ENCODE data around the gene PDK1. TPM values are rescaled to one million over a fixed set of nuclear protein-coding genes. Genes with fewer than 3 reads are reported as not detected.
A peak's percentile ranks its signal among the peaks of the same experiment; 100 is the strongest.

Gene PDK1
- total RNA-seq, 1 experiment from 2014 or later = 74.7 TPM

DNA sequence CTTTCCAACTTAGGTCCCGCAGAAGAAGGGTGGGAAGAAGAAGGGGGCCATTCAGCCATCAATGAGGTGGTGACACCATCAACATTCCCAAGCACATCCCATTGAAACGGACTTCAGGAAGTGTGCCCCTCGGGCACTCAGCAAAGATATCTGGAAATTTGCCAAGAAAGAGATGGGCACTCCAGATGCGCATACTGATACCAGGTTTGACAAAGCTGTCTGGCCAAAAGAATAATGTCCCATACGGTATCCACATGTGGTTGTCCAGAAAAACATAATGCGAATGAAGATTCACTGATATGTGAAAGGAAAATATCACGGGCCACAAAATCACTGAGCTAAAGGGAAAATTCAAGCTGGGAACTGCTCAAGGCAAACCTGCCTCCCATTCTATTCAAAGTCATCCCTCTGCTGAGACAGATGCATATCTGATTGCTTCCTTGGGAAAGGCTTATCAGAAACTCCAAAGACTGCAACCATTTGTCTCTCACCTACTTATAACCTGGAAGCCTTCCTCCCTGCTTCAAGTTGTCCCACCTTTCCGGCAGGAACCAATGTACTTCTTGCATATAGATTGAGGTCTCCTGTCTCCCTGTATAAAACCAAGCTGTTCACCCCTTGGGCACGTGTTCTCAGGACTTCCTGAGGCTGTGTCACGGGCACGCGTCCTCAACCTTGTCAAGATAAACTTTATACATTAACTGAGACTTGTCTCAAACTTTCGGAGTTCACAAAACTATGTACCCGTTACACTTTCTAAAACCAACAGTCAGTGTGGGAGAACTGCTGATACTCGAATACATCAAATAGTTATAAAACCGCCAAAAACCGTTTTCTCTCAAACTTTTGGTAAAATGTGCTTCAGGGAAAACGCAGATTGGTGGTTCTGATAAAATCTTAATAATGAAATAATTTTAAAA, 1.3 kb upstream of the PDK1 start:
- peak overlapping the region in 2 of 3 experiments; percentile 14 to 65; a peak in 2 of 7 replicates for H3K27ac Mint-ChIP-seq
- H3K56ac ChIP-seq (ENCODE audit: insufficient read length, low read depth, low read length) = no peak overlapping the region
- H3K79me1 ChIP-seq (ENCODE audit: insufficient read depth, low read depth, low read length, poor library complexity, severe bottlenecking) = no peaks in the 10 kb centered on the region
- no peak overlapping the region for H2BK12ac ChIP-seq (ENCODE audit: insufficient read length, low read depth, low read length)
- no peaks in the 10 kb centered on the region for H3K27me3 ChIP-seq (ENCODE audit: insufficient read depth, low read length)
- H4K5ac ChIP-seq (ENCODE audit: insufficient read length, low read depth, low read length) = no peak overlapping the region
- H3K9me3 Mint-ChIP-seq = peaks cover 0 to 4% of the 10 kb centered on the region in 2 experiments; a peak in 3 of 5 replicates
- peaks cover 11% of the 10 kb centered on the region; the same call in 1 of the 2 replicates for H3K4me1 ChIP-seq (ENCODE audit: insufficient read depth, low read length)
- no peak overlapping the region for H3K27ac ChIP-seq (ENCODE audit: insufficient read length, low read depth, low read length)
- H3K4me3 Mint-ChIP-seq = peak overlapping the region; percentile 83 to 91
- no peaks in the 10 kb centered on the region for H4K20me1 ChIP-seq (ENCODE audit: control insufficient read depth, insufficient read depth, insufficient read length)
- H2AFZ ChIP-seq (ENCODE audit: low read length) = no peak overlapping the region
- H3T11ph ChIP-seq (ENCODE audit: low read length) = no peak overlapping the region
- DNase-seq = no peak
- H3K27me3 Mint-ChIP-seq (ENCODE audit: low read depth) = no peaks in the 10 kb centered on the region; the same call in 1 of the 2 replicates
- peaks cover 9% of the 10 kb centered on the region; the same call in 1 of the 2 replicates for H3K79me2 ChIP-seq (ENCODE audit: insufficient read depth, low read length)
- no peak overlapping the region for H2BK5ac ChIP-seq (ENCODE audit: insufficient read length, low read length)
- H3K9me3 ChIP-seq (ENCODE audit: control insufficient read depth, low read depth, low read length) = no peaks in the 10 kb centered on the region
- H3K36me3 Mint-ChIP-seq (ENCODE audit: insufficient read depth in 1 of 3, low read depth in 3 of 3) = peaks cover 12 to 22% (median 19%) of the 10 kb centered on the region in 3 experiments; a peak in 6 of 7 replicates
- TF ChIP-seq, protein P1, sequence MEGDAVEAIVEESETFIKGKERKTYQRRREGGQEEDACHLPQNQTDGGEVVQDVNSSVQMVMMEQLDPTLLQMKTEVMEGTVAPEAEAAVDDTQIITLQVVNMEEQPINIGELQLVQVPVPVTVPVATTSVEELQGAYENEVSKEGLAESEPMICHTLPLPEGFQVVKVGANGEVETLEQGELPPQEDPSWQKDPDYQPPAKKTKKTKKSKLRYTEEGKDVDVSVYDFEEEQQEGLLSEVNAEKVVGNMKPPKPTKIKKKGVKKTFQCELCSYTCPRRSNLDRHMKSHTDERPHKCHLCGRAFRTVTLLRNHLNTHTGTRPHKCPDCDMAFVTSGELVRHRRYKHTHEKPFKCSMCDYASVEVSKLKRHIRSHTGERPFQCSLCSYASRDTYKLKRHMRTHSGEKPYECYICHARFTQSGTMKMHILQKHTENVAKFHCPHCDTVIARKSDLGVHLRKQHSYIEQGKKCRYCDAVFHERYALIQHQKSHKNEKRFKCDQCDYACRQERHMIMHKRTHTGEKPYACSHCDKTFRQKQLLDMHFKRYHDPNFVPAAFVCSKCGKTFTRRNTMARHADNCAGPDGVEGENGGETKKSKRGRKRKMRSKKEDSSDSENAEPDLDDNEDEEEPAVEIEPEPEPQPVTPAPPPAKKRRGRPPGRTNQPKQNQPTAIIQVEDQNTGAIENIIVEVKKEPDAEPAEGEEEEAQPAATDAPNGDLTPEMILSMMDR (conservative IDR thresholded peaks at IDR 0.05) = no peak
- peaks cover 4% of the 10 kb centered on the region for H3K23me2 ChIP-seq (ENCODE audit: insufficient read length, low read depth, low read length, poor library complexity, severe bottlenecking)
- H3K18ac ChIP-seq (ENCODE audit: insufficient read length, low read depth, low read length) = no peak overlapping the region
- peaks cover 73 to 79% of the 10 kb centered on the region in 2 experiments for H3K4me1 Mint-ChIP-seq
- peak overlapping the region; percentile 44 for H3K4me2 ChIP-seq (ENCODE audit: insufficient read depth, insufficient read length, low read length)
- H4K91ac ChIP-seq (ENCODE audit: insufficient read length, low read depth, low read length) = no peak overlapping the region
- H3K9ac ChIP-seq (ENCODE audit: extremely low read depth, insufficient read length, low read length) = no peak overlapping the region
- H2AK5ac ChIP-seq (ENCODE audit: insufficient read length, low read length) = no peak overlapping the region
- no peak overlapping the region for H3K4ac ChIP-seq (ENCODE audit: low read depth, low read length)
- H2BK120ac ChIP-seq (ENCODE audit: low read depth, low read length, poor library complexity, severe bottlenecking) = no peak overlapping the region
- no peak overlapping the region for H2BK15ac ChIP-seq (ENCODE audit: low read depth, low read length)
- no peak overlapping the region for H3K23ac ChIP-seq (ENCODE audit: insufficient read length, low read depth, low read length)
- no peak overlapping the region for H2BK20ac ChIP-seq (ENCODE audit: low read depth, low read length, poor library complexity, severe bottlenecking)
- no peak overlapping the region for H4K8ac ChIP-seq (replicated peaks; ENCODE audit: insufficient read length, low read depth, low read length)
- H3K14ac ChIP-seq (ENCODE audit: insufficient read depth, low read length) = no peak overlapping the region
- no CpG with 5 or more reads among the region's 18 CpGs for WGBS (ENCODE audit: extremely low coverage, insufficient read length, low lambda C conversion rate)
